Vagina (tissue), 2 donors: ENCODE measurements around the gene LPCAT1. TPM values are rescaled to one million over a fixed set of nuclear protein-coding genes. Genes with fewer than 3 reads are reported as not detected.

Source experiments
- DNase-seq, 2 donors: peaks; one replicate each; pipeline ENCODE4 v3.0.0-alpha.2; 2017; ENCODE audit errors: extremely low spot score in 2 of 2
- H3K27ac ChIP-seq: fragments of 200-600 bp; sonication (generic); one replicate; pipeline ENCODE4 v1.5.1; 2019
- H3K27me3 ChIP-seq: fragments of 200-600 bp; sonication (generic); one replicate; pipeline ENCODE4 v1.5.1; 2019
- H3K36me3 ChIP-seq, 2 donors: fragments of 200-600 bp; sonication (generic); one replicate each; pipeline ENCODE4 v1.5.1; 2017 to 2019
- H3K4me1 ChIP-seq: fragments of 200-600 bp; sonication (generic); one replicate; pipeline ENCODE4 v1.5.1; 2019
- H3K4me3 ChIP-seq, 2 donors: fragments of 200-600 bp; sonication (generic); 1 replicate in 1 of 2; 2 replicates in 1 of 2; pipeline ENCODE4 v1.5.1; 2016 to 2019
- H3K9me3 ChIP-seq: fragments of 200-600 bp; sonication (generic); one replicate; pipeline ENCODE4 v1.5.1; 2019
- CTCF ChIP-seq, 3 experiments: fragments of 450-650 bp in 2 of 3; fragments of 200-600 bp in 1 of 3; sonication (generic) in 1 of 3; IDR thresholded peaks; one replicate each; pipeline ENCODE4 v1.5.1; 2017 to 2019; ENCODE audit warnings: antibody characterized with exemption in 3 of 3, mild to moderate bottlenecking in 2 of 3, moderate library complexity in 2 of 3
- POLR2A ChIP-seq, 2 donors: fragments of 450-650 bp; IDR thresholded peaks; one replicate each; pipeline ENCODE4 v1.6.1; 2017; ENCODE audit warnings: antibody characterized with exemption in 2 of 2, mild to moderate bottlenecking in 2 of 2, moderate library complexity in 2 of 2
- POLR2AphosphoS5 ChIP-seq, 2 donors: sonication (generic); formaldehyde crosslinking; IDR thresholded peaks; one replicate each; pipeline ENCODE4 v1.9.0; 2017; ENCODE audit warnings: antibody characterized with exemption in 2 of 2, mild to moderate bottlenecking in 2 of 2, low read depth in 1 of 2; ENCODE audit not compliant: insufficient read depth in 1 of 2
- intact Hi-C: fragments of 100-400 bp; cut with DNase I; formaldehyde crosslinking; loops from one replicate; pipeline ENCODE4 v1.15.1; 2023
- total RNA-seq: library from RNA; depleted of rRNA; stranded (reverse); fragments of >200 nt; gene quantifications from one replicate; pipeline ENCODE4 v1.2.3, GENCODE V29; 2016

LPCAT1 gene
- total RNA-seq, 1 donor from 2014 or later, result 29.7 TPM

GRCh38 chr5:1509346-1510085, 14.2 kb downstream of the LPCAT1 start:
- intact Hi-C loops, result no loop called here
- Histone ChIP-seq H3K4me1 (peaks cover 27% of the 10 kb centered on the region), H3K9me3 (no peaks in the 10 kb centered on the region), H3K4me3 (no peak overlapping the region), H3K27ac (no peak overlapping the region), H3K27me3 (no peaks in the 10 kb centered on the region), H3K36me3 (peaks cover 0 to 6% of the 10 kb centered on the region in 2 donors)
- TF ChIP-seq CTCF (IDR thresholded peaks at IDR 0.05), result no peak
- no peak for TF ChIP-seq POLR2AphosphoS5 (IDR thresholded peaks at IDR 0.05; ENCODE audit: insufficient read depth in 1 of 2, low read depth in 1 of 2)
- no peak for TF ChIP-seq POLR2A (IDR thresholded peaks at IDR 0.05)
- DNase-seq, result peak in 1 of 2 donors; percentile 37

DNA sequence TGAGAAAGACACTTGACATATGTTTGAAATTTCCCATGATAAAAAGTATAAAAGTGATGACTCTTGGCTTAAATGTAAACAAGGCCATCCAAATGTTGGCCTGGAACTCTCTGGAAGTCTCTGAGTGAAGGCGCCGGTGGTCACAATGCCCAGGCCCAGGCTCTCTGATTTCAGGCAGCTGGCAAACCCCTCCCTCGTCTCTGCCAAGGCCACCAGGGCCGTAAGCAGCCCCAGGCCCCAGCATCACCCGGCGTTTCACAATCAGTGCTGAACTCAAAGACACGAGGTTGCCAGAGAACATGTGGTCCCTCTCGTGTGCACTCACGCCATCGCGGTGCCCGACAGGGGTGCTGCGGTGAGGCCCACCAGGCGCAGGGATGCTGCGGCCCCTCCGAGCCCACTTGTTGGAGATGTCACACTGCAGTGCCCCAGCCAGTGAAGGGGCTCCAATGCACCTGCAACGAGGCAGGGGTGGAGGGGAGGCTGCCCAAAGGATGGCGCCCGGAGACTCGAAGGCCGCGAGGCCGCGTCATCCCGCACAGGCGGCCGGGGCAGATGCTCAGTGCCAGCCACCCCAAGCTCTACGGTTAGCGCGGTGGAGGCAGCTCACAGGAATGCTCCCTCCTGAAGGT, 15.0 kb downstream of the LPCAT1 start:
- TF ChIP-seq CTCF (IDR thresholded peaks at IDR 0.05) (no peak), POLR2A (IDR thresholded peaks at IDR 0.05) (no peak), POLR2AphosphoS5 (IDR thresholded peaks at IDR 0.05; ENCODE audit: insufficient read depth in 1 of 2, low read depth in 1 of 2) (no peak)
- H3K36me3 ChIP-seq, result peaks cover 0 to 6% of the 10 kb centered on the region in 2 donors
- H3K27me3 ChIP-seq, result no peaks in the 10 kb centered on the region
- no peaks in the 10 kb centered on the region for H3K9me3 ChIP-seq
- peaks cover 27% of the 10 kb centered on the region for H3K4me1 ChIP-seq
- no peak for DNase-seq
- no peak overlapping the region for H3K4me3 ChIP-seq
- H3K27ac ChIP-seq, result no peak overlapping the region
- intact Hi-C loops, result no loop called here

- Histone ChIP-seq H3K36me3 (peaks cover 0 to 6% of the 10 kb centered on the region in 2 donors), H3K9me3 (no peaks in the 10 kb centered on the region), H3K27ac (no peak overlapping the region), H3K4me1 (peaks cover 27% of the 10 kb centered on the region), H3K27me3 (no peaks in the 10 kb centered on the region), H3K4me3 (no peak overlapping the region)
- intact Hi-C loops, result no loop called here
- DNase-seq, result no peak
- TF ChIP-seq POLR2AphosphoS5 (IDR thresholded peaks at IDR 0.05; ENCODE audit: insufficient read depth in 1 of 2, low read depth in 1 of 2) (no peak), CTCF (IDR thresholded peaks at IDR 0.05) (no peak), POLR2A (IDR thresholded peaks at IDR 0.05) (no peak)
These were observed 15.7 kb downstream of the LPCAT1 start for GRCh38 chr5:1507961-1508658.

- DNase-seq, result no peak
- peaks cover 32% of the 10 kb centered on the region for H3K4me1 ChIP-seq
- intact Hi-C loops, result no loop called here
- TF ChIP-seq POLR2AphosphoS5 (IDR thresholded peaks at IDR 0.05; ENCODE audit: insufficient read depth in 1 of 2, low read depth in 1 of 2) (no peak), CTCF (IDR thresholded peaks at IDR 0.05) (no peak), POLR2A (IDR thresholded peaks at IDR 0.05) (no peak)
- H3K4me3 ChIP-seq, result no peak overlapping the region
- H3K27ac ChIP-seq, result no peak overlapping the region
- no peaks in the 10 kb centered on the region for H3K9me3 ChIP-seq
- peaks cover 0 to 6% of the 10 kb centered on the region in 2 donors for H3K36me3 ChIP-seq
- no peaks in the 10 kb centered on the region for H3K27me3 ChIP-seq
These were observed 16.3 kb downstream of the LPCAT1 start for GRCh38 chr5:1507457-1507856.
